Cardiac fibroblast (primary cell): Measurements from ENCODE around the gene NISCH.

ENCODE experiments used
- DNase-seq, 2 donors: peaks; one replicate each; pipeline versions ENCODE4 v3.0.0 to v3.0.0-alpha.2; 2010; ENCODE audit warnings: low read depth in 2 of 2
- H3K4me3 ChIP-seq, 2 donors: replicated peaks in 1 of 2; 1 replicate in 1 of 2; 2 replicates in 1 of 2; pipeline ENCODE4 v1.5.1; 2011; ENCODE audit warnings: low read depth in 2 of 2, low read length in 2 of 2, mild to moderate bottlenecking in 2 of 2, moderate library complexity in 1 of 2
- CTCF ChIP-seq: IDR thresholded peaks from one replicate; pipeline ENCODE4 v1.5.1; 2011; ENCODE audit warnings: low read depth, mild to moderate bottlenecking, low read length, inconsistent platforms

The NISCH gene

GRCh38 chr3:52420388-52420787 lies 35.0 kb upstream of the NISCH start:
- no peak for TF ChIP-seq CTCF
- DNase-seq: no peak
- no peak overlapping the region for H3K4me3 ChIP-seq

GRCh38 chr3:52422669-52423068 lies 32.7 kb upstream of the NISCH start:
- DNase-seq: no peak
- no peak overlapping the region for H3K4me3 ChIP-seq
- no peak for TF ChIP-seq CTCF

- H3K4me3 ChIP-seq: no peak overlapping the region
- no peak for DNase-seq
- no peak for TF ChIP-seq CTCF
These were observed 32.2 kb upstream of the NISCH start for GRCh38 chr3:52423173-52423572.

- peak; percentile 90 for DNase-seq
- no peak overlapping the region for H3K4me3 ChIP-seq
- TF ChIP-seq CTCF: peak; percentile 77
These were observed 27.0 kb upstream of the NISCH start for GRCh38 chr3:52428151-52429005.

- H3K4me3 ChIP-seq: no peak overlapping the region
- DNase-seq: no peak
- TF ChIP-seq CTCF: no peak
These were observed 26.4 kb upstream of the NISCH start for GRCh38 chr3:52429031-52429430.

- DNase-seq: peak in 1 of 2 donors; percentile 60
- TF ChIP-seq CTCF: no peak
- no peak overlapping the region for H3K4me3 ChIP-seq
These were observed 25.5 kb upstream of the NISCH start for GRCh38 chr3:52429779-52430415.

GRCh38 chr3:52430416-52430810 lies 25.0 kb upstream of the NISCH start:
- no peak overlapping the region for H3K4me3 ChIP-seq
- no peak for DNase-seq
- no peak for TF ChIP-seq CTCF
